ENCODE data around the gene KRTAP16-1. TPM values are rescaled to one million over a fixed set of nuclear protein-coding genes. Genes with fewer than 3 reads are reported as not detected.

KRTAP16-1 gene, protein sequence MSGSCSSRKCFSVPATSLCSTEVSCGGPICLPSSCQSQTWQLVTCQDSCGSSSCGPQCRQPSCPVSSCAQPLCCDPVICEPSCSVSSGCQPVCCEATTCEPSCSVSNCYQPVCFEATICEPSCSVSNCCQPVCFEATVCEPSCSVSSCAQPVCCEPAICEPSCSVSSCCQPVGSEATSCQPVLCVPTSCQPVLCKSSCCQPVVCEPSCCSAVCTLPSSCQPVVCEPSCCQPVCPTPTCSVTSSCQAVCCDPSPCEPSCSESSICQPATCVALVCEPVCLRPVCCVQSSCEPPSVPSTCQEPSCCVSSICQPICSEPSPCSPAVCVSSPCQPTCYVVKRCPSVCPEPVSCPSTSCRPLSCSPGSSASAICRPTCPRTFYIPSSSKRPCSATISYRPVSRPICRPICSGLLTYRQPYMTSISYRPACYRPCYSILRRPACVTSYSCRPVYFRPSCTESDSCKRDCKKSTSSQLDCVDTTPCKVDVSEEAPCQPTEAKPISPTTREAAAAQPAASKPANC
- total RNA-seq, result not detected in 2 replicates

DNA sequence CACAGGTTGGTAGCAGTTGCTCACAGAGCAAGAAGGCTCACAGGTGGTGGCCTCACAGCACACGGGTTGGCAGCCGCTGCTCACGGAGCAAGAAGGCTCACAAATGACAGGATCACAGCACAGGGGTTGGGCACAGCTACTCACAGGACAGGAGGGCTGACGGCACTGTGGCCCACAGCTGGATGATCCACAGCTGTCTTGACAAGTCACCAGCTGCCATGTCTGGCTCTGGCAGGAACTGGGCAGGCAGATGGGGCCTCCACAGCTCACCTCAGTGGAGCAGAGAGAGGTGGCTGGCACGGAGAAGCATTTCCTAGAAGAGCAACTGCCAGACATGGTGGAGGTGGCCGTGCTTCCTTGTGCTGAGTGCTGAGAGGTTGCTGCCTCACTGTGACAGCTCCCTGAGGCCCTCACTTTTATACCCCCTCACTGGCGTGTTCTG, at the start of gene KRTAP16-1:
TSS of gene KRTAP16-1 (minus strand) at position 392 of the 442 bp plus-strand sequence. CDS start at position 336, 56 bp downstream.

DNA sequence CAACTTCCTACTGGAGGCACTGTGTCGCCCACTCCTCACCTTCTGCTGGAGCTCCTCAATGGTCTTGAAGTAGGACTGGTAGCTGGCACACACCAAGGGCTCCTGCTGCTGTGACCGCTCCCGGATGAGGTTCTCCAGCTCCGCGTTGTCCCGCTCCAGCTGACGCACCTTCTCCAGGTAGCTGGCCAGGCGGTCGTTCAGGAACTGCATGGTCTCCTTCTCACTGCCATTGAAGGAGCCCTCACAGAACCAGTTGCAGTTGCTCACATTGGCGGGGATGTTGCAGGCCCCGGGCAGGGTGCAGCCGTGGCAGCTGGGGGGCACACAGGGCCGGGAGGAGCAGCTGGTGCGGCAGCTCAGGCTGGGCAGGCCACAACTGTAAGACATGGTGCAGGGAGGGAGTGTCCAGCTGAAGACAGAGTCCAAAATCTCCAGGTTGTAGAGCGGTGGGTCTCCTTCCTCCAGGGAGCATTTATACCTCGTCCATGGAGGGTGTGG, 41.3 kb upstream of the KRTAP16-1 start, which contains the start of gene KRT33A:
TSS of gene KRT33A (minus strand) at position 448 of the 498 bp plus-strand sequence. CDS start at position 387, 61 bp downstream.

GRCh38 chr17:41315204-41315794, 6.2 kb upstream of the KRTAP16-1 start, which contains the start of gene KRTAP17-1:
Gene KRTAP17-1, minus strand, starts transcription at chr17:41315710. Its CDS starts 60 bp downstream, at chr17:41315650.

DNA sequence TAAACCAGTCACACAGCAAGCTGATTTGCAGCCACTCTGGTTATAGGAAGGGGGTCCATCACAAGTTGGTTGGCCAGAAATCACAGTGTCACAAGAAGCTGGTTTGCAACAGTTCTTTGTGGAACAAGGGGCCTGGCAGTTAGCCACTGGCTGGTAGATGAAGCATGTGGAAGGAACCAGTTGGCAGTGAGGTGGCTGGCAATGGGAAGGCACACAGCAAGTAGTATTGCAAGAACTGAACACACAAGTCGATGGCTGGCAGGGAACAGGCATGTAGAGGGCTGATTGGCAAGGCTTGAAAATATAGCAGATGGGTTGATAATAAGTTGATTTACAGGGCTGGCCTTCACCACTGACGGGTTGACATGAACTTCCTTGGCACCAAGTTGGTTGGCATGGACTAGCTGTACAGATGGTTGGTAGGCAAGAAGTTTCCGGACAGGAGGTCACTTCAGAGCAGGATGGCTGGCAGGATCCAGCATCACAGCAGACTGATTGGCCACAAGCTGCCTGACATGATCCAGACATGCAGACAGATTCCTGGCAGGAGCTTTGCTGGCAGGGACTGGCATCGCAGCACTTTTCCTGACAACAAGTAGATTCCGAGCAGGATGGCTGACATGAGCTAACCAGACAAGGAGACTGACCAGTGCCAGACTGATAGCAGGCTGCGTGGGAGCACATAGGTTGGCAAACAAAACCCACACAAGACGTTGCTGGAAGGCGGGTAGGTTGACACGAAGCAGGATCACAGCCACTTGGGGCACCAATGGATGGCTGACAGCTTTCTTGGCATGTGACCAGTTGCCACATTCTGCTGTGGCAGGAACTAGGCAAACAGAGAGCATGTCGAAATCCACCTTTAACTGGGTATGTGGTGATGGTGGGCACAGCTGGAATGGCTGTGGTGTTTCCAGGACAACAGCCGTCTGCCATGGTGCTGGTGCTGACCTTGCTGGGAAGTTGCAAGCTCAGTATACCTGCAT, 6.9 kb downstream of the KRTAP16-1 start, which contains the start of gene KRTAP29-1:
TSS of gene KRTAP29-1 (minus strand) at position 936 of the 986 bp plus-strand sequence. CDS start at position 936, 0 bp downstream.

GRCh38 chr17:41275648-41276190, 33.4 kb downstream of the KRTAP16-1 start, which contains the start of gene KRTAP9-7:
Gene KRTAP9-7, plus strand, starts transcription at chr17:41275698. Its CDS starts 0 bp downstream, at chr17:41275698.

DNA sequence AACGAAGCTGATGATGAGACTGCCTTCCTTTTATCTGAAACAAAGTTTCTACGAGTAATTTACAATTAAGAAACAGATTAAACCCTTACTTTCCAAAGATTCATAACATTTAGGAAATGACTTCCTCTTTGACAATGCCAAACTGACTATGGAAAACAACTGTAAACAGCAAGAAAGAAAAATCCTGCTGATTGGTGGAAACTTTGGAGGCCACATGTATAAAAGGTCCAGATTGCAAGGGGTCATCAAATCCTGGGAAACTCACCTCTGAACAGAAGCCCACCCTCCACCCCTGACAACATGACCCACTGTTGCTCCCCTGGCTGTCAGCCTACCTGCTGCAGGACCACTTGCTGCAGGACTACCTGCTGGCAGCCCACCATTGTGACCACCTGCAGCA, 44.0 kb downstream of the KRTAP16-1 start, which contains the start of gene KRTAP9-6:
TSS of gene KRTAP9-6 (plus strand) at position 301 of the 400 bp plus-strand sequence. CDS start at position 301, 0 bp downstream.

Other genes starting within 250 kb of the KRTAP16-1 start
- not detected in 2 replicates for gene KRTAP2-3, start 249.2 kb downstream of the KRTAP16-1 start, total RNA-seq
- gene KRTAP2-4, start 243.4 kb downstream of the KRTAP16-1 start, total RNA-seq, result not detected in 2 replicates
- not detected in 2 replicates for gene KRTAP4-7, start 225.2 kb downstream of the KRTAP16-1 start, total RNA-seq
- not detected in 2 replicates for gene KRTAP4-8, start 211.2 kb downstream of the KRTAP16-1 start, total RNA-seq
- gene KRTAP4-16, start 207.1 kb downstream of the KRTAP16-1 start, total RNA-seq, result not detected in 2 replicates
- not detected in 2 replicates for gene KRTAP4-9, start 203.9 kb downstream of the KRTAP16-1 start, total RNA-seq
- not detected in 2 replicates for gene KRTAP4-11, start 190.9 kb downstream of the KRTAP16-1 start, total RNA-seq
- gene KRTAP4-12, start 185.1 kb downstream of the KRTAP16-1 start, total RNA-seq, result not detected in 2 replicates
- not detected in 2 replicates for gene KRTAP4-6, start 168.8 kb downstream of the KRTAP16-1 start, total RNA-seq
- not detected in 2 replicates for gene KRTAP4-5, start 159.5 kb downstream of the KRTAP16-1 start, total RNA-seq
- gene KRTAP4-4, start 148.6 kb downstream of the KRTAP16-1 start, total RNA-seq, result not detected in 2 replicates
- not detected in 2 replicates for gene KRTAP4-3, start 141.1 kb downstream of the KRTAP16-1 start, total RNA-seq
- not detected in 2 replicates for gene KRTAP4-2, start 131.1 kb downstream of the KRTAP16-1 start, total RNA-seq
- gene KRTAP4-1, start 124.4 kb downstream of the KRTAP16-1 start, total RNA-seq, result not detected in 2 replicates
- not detected in 2 replicates for gene KRTAP9-1, start 119.4 kb downstream of the KRTAP16-1 start, total RNA-seq
- gene KRTAP9-2, start 82.7 kb downstream of the KRTAP16-1 start, total RNA-seq, result not detected in 2 replicates
- gene KRTAP9-3, start 76.9 kb downstream of the KRTAP16-1 start, total RNA-seq, result not detected in 2 replicates
- gene KRTAP9-8, start 71.3 kb downstream of the KRTAP16-1 start, total RNA-seq, result not detected in 2 replicates
- not detected in 2 replicates for gene KRTAP9-4, start 59.6 kb downstream of the KRTAP16-1 start, total RNA-seq
- not detected in 2 replicates for gene KRTAP9-9, start 53.9 kb downstream of the KRTAP16-1 start, total RNA-seq
- gene KRTAP9-6, start 43.9 kb downstream of the KRTAP16-1 start, total RNA-seq, result not detected in 2 replicates
- not detected in 2 replicates for gene KRTAP9-7, start 33.6 kb downstream of the KRTAP16-1 start, total RNA-seq
- not detected in 2 replicates for gene KRTAP29-1, start 6.5 kb downstream of the KRTAP16-1 start, total RNA-seq
- gene KRTAP17-1, start 6.4 kb upstream of the KRTAP16-1 start, total RNA-seq, result not detected in 2 replicates
- gene KRT33A, start 41.5 kb upstream of the KRTAP16-1 start, total RNA-seq, result not detected in 2 replicates
- not detected in 2 replicates for gene KRT33B, start 60.5 kb upstream of the KRTAP16-1 start, total RNA-seq
- gene KRT34, start 73.0 kb upstream of the KRTAP16-1 start, total RNA-seq, result 0.89 and 1.0 TPM in 2 replicates
- not detected in 2 replicates for gene KRT31, start 88.3 kb upstream of the KRTAP16-1 start, total RNA-seq
- gene KRT37, start 115.3 kb upstream of the KRTAP16-1 start, total RNA-seq, result not detected in 2 replicates
- gene KRT38, start 131.7 kb upstream of the KRTAP16-1 start, total RNA-seq, result not detected in 2 replicates
- gene KRT32, start 158.1 kb upstream of the KRTAP16-1 start, total RNA-seq, result not detected in 2 replicates
- not detected in 2 replicates for gene KRT35, start 171.8 kb upstream of the KRTAP16-1 start, total RNA-seq
- gene KRT36, start 180.6 kb upstream of the KRTAP16-1 start, total RNA-seq, result not detected in 2 replicates
- gene KRT13, start 196.3 kb upstream of the KRTAP16-1 start, total RNA-seq, result not detected in 2 replicates
- gene KRT15, start 209.6 kb upstream of the KRTAP16-1 start, total RNA-seq, result 0.45 and 0.67 TPM in 2 replicates
- 14.7 and 16.1 TPM in 2 replicates for gene KRT19, start 219.0 kb upstream of the KRTAP16-1 start, total RNA-seq

All from bronchus fibroblast of lung (primary cell).